HG03520 (cell line): Measurements from ENCODE around the gene GTPBP3.
A peak's percentile ranks its signal among the peaks of the same experiment; 100 is the strongest.

Experiments
- ATAC-seq: cut with Tn5 transposase; IDR thresholded peaks from one replicate; pipeline ENCODE4 v1.9.1; 2021; ENCODE audit warnings: mild to moderate bottlenecking, moderate library complexity; ENCODE audit not compliant: unreplicated experiment

Gene GTPBP3

DNA sequence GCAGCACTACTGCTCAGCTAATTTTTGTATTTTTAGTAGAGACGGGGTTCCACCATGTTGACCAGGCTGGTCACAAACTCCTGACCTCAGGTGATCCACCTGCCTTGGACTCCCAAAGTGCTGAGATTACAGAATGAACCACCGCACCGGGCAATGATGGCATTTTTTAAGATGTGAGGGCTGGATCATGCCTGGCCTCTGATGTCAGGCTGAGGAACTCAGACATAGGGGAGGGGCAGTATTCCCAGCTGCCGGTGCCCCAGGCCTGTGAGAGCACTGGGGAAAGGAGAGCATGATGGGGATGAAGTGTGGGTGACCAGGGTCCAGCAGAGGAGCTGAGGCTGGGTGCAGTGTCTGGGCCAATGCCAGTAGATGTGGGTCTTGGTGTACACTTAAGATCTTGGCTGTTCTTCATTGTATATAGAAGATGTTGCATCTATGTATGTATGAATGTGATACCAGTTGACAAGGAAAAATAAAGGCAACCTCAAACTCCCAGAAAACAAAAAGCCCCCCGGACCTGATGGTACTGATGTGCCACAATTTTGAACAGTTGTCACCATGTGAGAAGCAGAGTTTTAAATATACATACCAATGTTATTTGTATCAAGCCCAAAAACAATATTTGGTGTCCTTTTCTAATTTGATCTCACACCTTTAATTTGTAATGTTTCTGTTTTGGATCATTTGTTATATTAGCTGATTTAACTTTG lies 43.2 kb downstream of the GTPBP3 start:
- no peak for ATAC-seq

DNA sequence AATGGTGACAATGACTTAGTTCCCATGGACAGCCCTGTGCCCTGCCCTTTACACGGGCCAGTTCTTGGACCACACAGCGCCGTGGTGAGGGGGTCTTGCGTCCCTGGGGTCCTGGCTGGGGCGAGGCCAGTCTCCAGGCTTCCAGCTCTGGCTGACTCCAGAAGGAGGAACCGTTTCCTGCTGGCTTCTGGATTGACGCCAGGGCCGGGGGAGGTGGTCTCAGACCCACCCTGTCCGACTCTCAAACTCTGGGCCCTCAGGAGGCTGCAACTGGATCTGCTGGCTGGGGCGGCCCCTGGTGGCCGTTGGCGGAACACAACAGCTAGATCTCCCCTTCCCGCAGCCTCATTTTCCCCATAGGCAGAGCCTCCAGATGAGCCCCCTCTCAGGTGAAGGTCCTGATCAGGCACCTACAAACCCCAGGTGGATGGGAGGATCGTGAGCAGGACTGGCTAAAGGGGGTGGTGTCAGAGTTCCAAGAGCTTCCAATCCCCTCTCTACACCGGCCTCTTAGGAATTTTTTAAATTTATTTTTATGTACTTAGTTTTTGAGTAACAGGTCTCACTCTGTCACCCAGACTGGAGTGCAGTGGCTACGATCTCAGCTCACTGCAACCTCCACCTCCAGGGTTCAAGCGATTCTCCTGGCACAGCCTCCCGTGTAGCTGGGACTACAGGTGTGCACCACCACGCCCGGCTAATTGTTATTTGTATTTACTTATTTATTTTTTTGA lies 48.7 kb downstream of the GTPBP3 start:
- ATAC-seq: no peak

DNA sequence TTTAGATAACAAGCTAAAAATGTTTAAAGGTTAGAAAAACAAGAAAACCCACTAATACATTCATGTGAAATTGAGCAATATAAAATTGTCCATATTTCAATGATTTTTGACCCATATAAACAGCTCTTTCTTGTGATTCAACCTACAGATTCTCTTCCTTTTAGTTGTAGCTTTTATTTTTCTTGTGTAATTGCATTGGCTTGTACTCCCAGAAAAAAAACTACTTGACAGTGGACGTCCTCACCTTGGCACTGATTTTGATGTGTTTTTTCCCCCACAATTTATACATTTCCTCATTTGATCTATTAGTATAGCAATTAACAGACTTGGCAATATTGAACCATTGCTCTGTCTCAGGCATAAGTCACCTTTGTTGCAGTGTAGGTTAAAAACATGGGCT lies 51.9 kb downstream of the GTPBP3 start:
- ATAC-seq: no peak

DNA sequence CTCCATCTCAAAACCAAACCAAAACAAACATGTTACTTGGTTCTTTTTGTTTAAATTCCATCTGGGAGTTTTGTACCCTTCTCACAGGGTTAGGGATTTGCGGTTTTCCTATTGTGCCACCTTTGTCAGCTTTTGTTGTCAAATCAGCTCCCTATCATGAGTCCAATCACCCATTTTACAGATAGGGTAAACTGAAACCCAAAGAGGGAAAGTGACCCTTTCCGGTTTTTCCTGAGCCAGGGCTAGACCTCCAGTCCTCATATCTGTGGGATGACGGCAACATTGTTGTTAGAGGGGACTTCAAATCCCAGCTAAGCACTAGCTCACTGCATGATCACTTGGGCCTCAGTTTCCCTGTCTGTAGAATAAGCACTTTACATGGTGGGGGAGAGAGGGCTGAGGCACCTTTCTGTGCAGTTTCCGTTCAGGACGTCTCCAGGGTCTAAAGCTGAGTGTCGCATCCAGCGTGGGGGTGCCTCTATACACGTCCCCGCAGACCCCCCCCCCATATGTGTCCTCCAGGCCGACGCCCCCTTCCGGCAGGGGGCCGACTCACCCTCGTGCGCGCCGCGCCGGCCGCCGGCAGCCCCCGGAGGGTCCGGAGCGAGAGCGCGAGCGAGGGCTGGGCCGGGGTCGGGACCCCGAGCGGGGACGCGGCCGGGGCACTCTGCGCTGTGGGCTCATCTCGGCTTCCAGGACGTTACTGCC lies 52.8 kb downstream of the GTPBP3 start:
- ATAC-seq: no peak

DNA sequence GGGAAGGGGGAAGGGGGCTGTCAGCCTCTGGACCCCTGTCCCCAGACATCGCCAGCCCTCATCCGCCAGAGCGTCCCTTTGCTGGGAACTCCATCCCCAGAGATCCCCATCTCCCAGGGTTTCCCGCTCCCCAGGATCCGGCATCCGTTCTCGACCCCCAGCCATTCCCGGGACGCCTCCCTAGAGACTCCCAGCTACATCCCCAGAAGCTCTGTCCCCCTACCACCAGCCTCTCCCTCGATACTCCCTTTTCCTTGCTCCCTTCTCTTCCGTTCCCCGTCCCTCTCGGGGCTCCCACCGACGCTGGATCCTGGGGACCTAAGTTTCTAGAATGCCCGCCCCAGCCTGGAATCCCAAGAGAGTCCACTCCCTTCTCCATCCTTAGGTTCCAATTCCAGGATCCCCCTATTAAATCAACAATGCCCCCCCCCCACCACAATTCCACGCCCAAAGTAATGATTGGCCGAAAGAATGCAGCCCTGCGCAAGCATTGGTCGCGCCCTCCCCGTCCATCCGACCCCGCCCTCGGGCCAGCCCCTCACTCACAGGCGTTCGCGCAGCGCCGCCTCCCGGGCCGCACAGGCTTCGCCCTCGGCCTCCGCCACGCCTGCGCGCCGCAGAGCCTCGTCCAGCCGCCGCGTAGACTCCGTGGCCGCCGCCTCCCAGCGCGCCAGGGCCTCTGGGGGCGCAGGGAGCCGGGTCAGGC lies 53.5 kb downstream of the GTPBP3 start:
- ATAC-seq: peak; percentile 67

DNA sequence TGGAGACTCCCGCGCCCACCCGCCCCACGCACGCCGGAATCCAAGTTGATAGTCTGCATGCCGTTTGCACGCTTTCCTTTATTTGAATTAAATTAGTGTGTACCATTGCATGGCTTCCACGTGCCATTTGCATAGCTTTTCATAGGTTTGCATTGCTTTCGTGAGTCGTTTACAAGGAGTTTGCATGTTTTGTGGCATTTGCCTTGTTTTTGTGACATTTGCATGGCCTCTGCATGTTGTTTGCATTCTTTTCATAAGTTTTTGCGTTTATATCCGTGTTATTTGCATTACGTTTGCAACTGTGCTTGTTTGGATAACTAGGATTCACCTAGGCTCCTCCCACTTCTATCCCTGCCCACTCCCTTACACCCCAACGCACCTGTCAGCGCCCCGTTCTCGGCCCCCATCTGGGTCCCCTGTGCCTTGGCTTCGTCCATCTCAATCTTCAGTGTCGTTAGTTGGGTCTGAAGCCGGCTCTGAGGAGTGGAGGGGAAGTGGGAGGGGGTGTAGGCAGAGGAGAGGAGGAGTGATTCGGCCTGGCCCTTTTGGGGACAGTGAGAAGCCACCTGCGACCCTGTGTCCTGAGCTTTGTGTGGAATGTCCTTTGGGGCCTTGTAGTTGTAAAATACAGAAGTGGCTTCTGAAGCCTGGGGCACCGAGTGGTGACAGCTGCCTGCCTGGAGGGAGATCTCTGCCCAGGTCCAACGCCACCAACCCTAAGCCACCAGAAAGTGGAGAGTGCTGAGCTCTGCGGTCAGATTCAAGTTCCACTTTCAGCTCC lies 54.2 kb downstream of the GTPBP3 start:
- ATAC-seq: no peak
